HL-60 (cell line): Measurements from ENCODE around the gene WNT7A.

ENCODE experiments used
- DNase-seq, 2 experiments: peaks; one replicate each; pipeline ENCODE4 v3.0.0-alpha.2; 2010 to 2020; ENCODE audit warnings: low read depth in 1 of 2, low spot score in 1 of 2
- H3K27ac ChIP-seq: fragments of 250-450 bp; sonication (Bioruptor Pico); replicated peaks from 2 replicates; pipeline ENCODE4 v1.5.1; 2020; ENCODE audit warnings: mild to moderate bottlenecking, moderate library complexity
- H3K27me3 ChIP-seq: fragments of 250-450 bp; sonication (Bioruptor Pico); 2 replicates; pipeline ENCODE4 v1.5.1; 2021; ENCODE audit warnings: mild to moderate bottlenecking, moderate library complexity; ENCODE audit not compliant: insufficient read depth, poor library complexity, severe bottlenecking
- H3K4me3 ChIP-seq: replicated peaks from 2 replicates; pipeline ENCODE4 v1.5.1; 2011; ENCODE audit warnings: mild to moderate bottlenecking, control low read depth, low read length; ENCODE audit not compliant: insufficient read depth
- GABPA ChIP-seq: IDR thresholded peaks from 2 replicates; pipeline ENCODE4 v1.6.1; 2012; ENCODE audit warnings: low read depth
- POLR2AphosphoS5 ChIP-seq: IDR thresholded peaks from 2 replicates; pipeline ENCODE4 v1.6.1; 2012; ENCODE audit warnings: low read depth
- SPI1 ChIP-seq: IDR thresholded peaks from 2 replicates; pipeline ENCODE4 v1.6.1; 2012; ENCODE audit warnings: low read depth, mild to moderate bottlenecking, borderline replicate concordance
- TF ChIP-seq, protein P1 (sequence below): IDR thresholded peaks from 2 replicates; pipeline ENCODE4 v1.6.1; 2012; ENCODE audit warnings: low read depth; ENCODE audit not compliant: insufficient replicate concordance
- TF ChIP-seq, protein P2 (sequence below): IDR thresholded peaks from one replicate; pipeline ENCODE4 v1.5.1; 2011; ENCODE audit warnings: low read length, control low read depth, inconsistent platforms; ENCODE audit not compliant: insufficient read depth

Gene WNT7A

DNA sequence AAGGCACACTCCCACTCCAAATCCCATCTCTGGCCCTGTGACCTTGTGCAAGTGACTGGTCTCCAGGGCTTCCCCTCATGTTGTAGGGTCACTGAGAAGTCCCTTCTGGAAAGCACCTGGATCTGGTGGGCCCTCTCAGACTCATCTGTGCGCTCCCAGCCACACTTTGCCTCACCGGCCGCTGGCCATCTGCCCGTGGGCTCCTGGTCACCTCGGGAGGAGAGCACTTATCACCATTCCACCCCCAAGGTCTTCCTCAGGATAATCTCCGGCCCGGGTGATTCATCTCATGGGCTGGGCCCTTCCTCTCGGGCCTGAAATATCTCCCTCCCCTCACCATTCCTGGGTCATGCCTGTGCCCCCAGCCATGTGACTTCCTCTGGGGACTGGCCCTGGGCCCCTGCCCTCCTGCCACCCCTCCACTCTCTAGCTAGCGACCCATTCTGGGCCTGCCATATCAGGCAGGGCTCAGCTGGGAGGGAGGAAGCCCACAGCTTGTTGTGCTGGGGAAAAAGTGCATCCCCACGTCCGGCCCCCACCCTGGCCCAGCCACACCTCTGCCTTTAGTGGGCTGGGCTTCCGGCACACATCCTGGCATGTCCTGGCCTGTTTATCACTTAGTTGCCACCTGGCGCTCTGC, 10.6 kb upstream of the WNT7A start:
- peaks cover 11% of the 10 kb centered on the region for H3K27me3 ChIP-seq
- no peak overlapping the region for H3K27ac ChIP-seq
- no peak for DNase-seq
- TF ChIP-seq POLR2AphosphoS5 (no peak), SPI1 (no peak)
- TF ChIP-seq, protein P1, sequence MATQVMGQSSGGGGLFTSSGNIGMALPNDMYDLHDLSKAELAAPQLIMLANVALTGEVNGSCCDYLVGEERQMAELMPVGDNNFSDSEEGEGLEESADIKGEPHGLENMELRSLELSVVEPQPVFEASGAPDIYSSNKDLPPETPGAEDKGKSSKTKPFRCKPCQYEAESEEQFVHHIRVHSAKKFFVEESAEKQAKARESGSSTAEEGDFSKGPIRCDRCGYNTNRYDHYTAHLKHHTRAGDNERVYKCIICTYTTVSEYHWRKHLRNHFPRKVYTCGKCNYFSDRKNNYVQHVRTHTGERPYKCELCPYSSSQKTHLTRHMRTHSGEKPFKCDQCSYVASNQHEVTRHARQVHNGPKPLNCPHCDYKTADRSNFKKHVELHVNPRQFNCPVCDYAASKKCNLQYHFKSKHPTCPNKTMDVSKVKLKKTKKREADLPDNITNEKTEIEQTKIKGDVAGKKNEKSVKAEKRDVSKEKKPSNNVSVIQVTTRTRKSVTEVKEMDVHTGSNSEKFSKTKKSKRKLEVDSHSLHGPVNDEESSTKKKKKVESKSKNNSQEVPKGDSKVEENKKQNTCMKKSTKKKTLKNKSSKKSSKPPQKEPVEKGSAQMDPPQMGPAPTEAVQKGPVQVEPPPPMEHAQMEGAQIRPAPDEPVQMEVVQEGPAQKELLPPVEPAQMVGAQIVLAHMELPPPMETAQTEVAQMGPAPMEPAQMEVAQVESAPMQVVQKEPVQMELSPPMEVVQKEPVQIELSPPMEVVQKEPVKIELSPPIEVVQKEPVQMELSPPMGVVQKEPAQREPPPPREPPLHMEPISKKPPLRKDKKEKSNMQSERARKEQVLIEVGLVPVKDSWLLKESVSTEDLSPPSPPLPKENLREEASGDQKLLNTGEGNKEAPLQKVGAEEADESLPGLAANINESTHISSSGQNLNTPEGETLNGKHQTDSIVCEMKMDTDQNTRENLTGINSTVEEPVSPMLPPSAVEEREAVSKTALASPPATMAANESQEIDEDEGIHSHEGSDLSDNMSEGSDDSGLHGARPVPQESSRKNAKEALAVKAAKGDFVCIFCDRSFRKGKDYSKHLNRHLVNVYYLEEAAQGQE, result no peak
- no peak overlapping the region for H3K4me3 ChIP-seq

GRCh38 chr3:13888576-13888975, 8.7 kb upstream of the WNT7A start:
- peaks cover 5% of the 10 kb centered on the region for H3K27me3 ChIP-seq
- DNase-seq, result no peak
- no peak overlapping the region for H3K4me3 ChIP-seq
- no peak overlapping the region for H3K27ac ChIP-seq
- no peak for TF ChIP-seq GABPA
- TF ChIP-seq, protein P1, result no peak

- TF ChIP-seq GABPA (no peak), POLR2AphosphoS5 (no peak)
- TF ChIP-seq, protein P2, sequence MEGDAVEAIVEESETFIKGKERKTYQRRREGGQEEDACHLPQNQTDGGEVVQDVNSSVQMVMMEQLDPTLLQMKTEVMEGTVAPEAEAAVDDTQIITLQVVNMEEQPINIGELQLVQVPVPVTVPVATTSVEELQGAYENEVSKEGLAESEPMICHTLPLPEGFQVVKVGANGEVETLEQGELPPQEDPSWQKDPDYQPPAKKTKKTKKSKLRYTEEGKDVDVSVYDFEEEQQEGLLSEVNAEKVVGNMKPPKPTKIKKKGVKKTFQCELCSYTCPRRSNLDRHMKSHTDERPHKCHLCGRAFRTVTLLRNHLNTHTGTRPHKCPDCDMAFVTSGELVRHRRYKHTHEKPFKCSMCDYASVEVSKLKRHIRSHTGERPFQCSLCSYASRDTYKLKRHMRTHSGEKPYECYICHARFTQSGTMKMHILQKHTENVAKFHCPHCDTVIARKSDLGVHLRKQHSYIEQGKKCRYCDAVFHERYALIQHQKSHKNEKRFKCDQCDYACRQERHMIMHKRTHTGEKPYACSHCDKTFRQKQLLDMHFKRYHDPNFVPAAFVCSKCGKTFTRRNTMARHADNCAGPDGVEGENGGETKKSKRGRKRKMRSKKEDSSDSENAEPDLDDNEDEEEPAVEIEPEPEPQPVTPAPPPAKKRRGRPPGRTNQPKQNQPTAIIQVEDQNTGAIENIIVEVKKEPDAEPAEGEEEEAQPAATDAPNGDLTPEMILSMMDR, result no peak
- TF ChIP-seq, protein P1, result no peak
- no peak for DNase-seq
Measured at GRCh38 chr3:13887495-13888300, 7.8 kb upstream of the WNT7A start.

GRCh38 chr3:13886593-13887129, 6.8 kb upstream of the WNT7A start:
- Histone ChIP-seq H3K4me3 (no peak overlapping the region), H3K27ac (no peak overlapping the region), H3K27me3 (peaks cover 6% of the 10 kb centered on the region)
- DNase-seq, result no peak
- TF ChIP-seq GABPA (no peak), SPI1 (no peak), POLR2AphosphoS5 (no peak)
- TF ChIP-seq, protein P2, result no peak
- TF ChIP-seq, protein P1, result no peak

More at GRCh38 chr3:13887495-13888300, 7.8 kb upstream of the WNT7A start:
- no peak overlapping the region for H3K4me3 ChIP-seq
- no peak overlapping the region for H3K27ac ChIP-seq
- peaks cover 5% of the 10 kb centered on the region for H3K27me3 ChIP-seq
